Endothelial cell of umbilical vein (primary cell): Measurements from ENCODE around the gene VPS37D. TPM values are rescaled to one million over a fixed set of nuclear protein-coding genes. Genes with fewer than 3 reads are reported as not detected.

Experiments used
- BruUV-seq: library from RNA; stranded (reverse); fragments of 400-500 nt; replicated peaks from 2 replicates; lab custom pipeline; 2021; lab: Mats Ljungman, UMichigan
- CTCF ChIA-PET: fragments of 300-600, 350-600 bp; sonication (Branson Sonifier 250); formaldehyde crosslinking; loops from one replicate; lab custom pipeline; 2021; ENCODE audit warnings: antibody characterized with exemption, inconsistent platforms; lab: Charles Lee
- POLR2A ChIA-PET: fragments of 300-600, 350-600 bp; sonication (Branson Sonifier 250); formaldehyde crosslinking; loops from one replicate; lab custom pipeline; 2021; ENCODE audit warnings: antibody characterized with exemption, inconsistent platforms; lab: Charles Lee
- DNase-seq: peaks from one replicate; pipeline ENCODE4 v3.0.0-alpha.2; 2011; ENCODE audit warnings: low read depth, low spot score
- FAIRE-seq: peaks from 2 replicates; lab custom pipeline; 2011; peaks lifted over from hg19 to GRCh38; lab: Jason Lieb, UNC
- H2AFZ ChIP-seq: 2 replicates; pipeline ENCODE4 v1.6.0; 2012; ENCODE audit warnings: low read depth, low read length, control low read depth, inconsistent platforms
- H3K27ac ChIP-seq: 2 replicates; pipeline ENCODE4 v1.5.1; 2011; ENCODE audit warnings: low read depth, mild to moderate bottlenecking, control low read depth, low read length, moderate library complexity; ENCODE audit not compliant: insufficient read depth
- H3K27me3 ChIP-seq, 2 experiments: 2 replicates each; pipeline versions ENCODE4 v1.6.0 to v1.6.1; 2011; ENCODE audit warnings: low read length in 2 of 2, mixed read lengths in 1 of 2; ENCODE audit not compliant: control insufficient read depth in 2 of 2, insufficient read depth in 2 of 2
- H3K36me3 ChIP-seq, 2 experiments: 2 replicates in 1 of 2; 3 replicates in 1 of 2; pipeline ENCODE4 v1.5.1; 2011; ENCODE audit warnings: low read length in 2 of 2, mild to moderate bottlenecking in 1 of 2, moderate library complexity in 1 of 2; ENCODE audit not compliant: control insufficient read depth in 2 of 2, insufficient read depth in 2 of 2; ENCODE audit errors: extremely low read depth in 1 of 2
- H3K4me1 ChIP-seq: 3 replicates; pipeline ENCODE4 v1.5.1; 2011; ENCODE audit warnings: mild to moderate bottlenecking, low read length; ENCODE audit not compliant: control insufficient read depth, insufficient read depth; ENCODE audit errors: extremely low read depth
- H3K4me2 ChIP-seq: 2 replicates; pipeline ENCODE4 v1.6.1; 2011; ENCODE audit warnings: low read length, control low read depth, mixed read lengths; ENCODE audit not compliant: insufficient read depth
- H3K4me3 ChIP-seq, 3 experiments: fragments of 200-600 bp in 1 of 3; sonication (generic), shearing (Covaris generic) in 1 of 3; replicated peaks in 1 of 3; 2 replicates each; pipeline ENCODE4 v1.5.1; 2011 to 2016; ENCODE audit warnings: control low read depth in 3 of 3, low read length in 3 of 3, mild to moderate bottlenecking in 2 of 3, inconsistent platforms in 1 of 3, low read depth in 1 of 3, moderate library complexity in 1 of 3; ENCODE audit not compliant: insufficient read depth in 1 of 3
- H3K79me2 ChIP-seq: 2 replicates; pipeline ENCODE4 v1.6.0; 2012; ENCODE audit warnings: low read length, inconsistent platforms; ENCODE audit not compliant: control insufficient read depth, insufficient read depth
- H3K9ac ChIP-seq: replicated peaks from 2 replicates; pipeline ENCODE3; 2011; ENCODE audit warnings: low read length, control low read depth; ENCODE audit not compliant: insufficient read depth; ENCODE audit errors: extremely low read depth
- H3K9me1 ChIP-seq: replicated peaks from 3 replicates; pipeline ENCODE4 v1.6.0; 2011; ENCODE audit warnings: mild to moderate bottlenecking, low read length; ENCODE audit not compliant: control insufficient read depth, insufficient read depth; ENCODE audit errors: extremely low read depth
- H3K9me3 ChIP-seq: replicated peaks from 2 replicates; pipeline ENCODE4 v1.5.1; 2012; ENCODE audit warnings: low read length, inconsistent platforms; ENCODE audit not compliant: control insufficient read depth, insufficient read depth
- H4K20me1 ChIP-seq: replicated peaks from 2 replicates; pipeline ENCODE3; 2011; ENCODE audit warnings: mild to moderate bottlenecking, low read length; ENCODE audit not compliant: control insufficient read depth, insufficient read depth; ENCODE audit errors: extremely low read depth
- EZH2 ChIP-seq: IDR thresholded peaks from 2 replicates; pipeline ENCODE4 v1.6.1; 2012; ENCODE audit warnings: borderline replicate concordance, low read depth, mild to moderate bottlenecking, moderate library complexity, low read length, inconsistent platforms; ENCODE audit not compliant: severe bottlenecking
- FOS ChIP-seq: IDR thresholded peaks from 2 replicates; pipeline ENCODE4 v1.6.1; 2011; ENCODE audit warnings: mild to moderate bottlenecking, low read length, moderate library complexity, borderline replicate concordance; ENCODE audit not compliant: insufficient read depth
- GATA2 ChIP-seq: IDR thresholded peaks from 2 replicates; pipeline ENCODE4 v1.7.0; 2011; ENCODE audit warnings: low read depth, mild to moderate bottlenecking, moderate library complexity, mixed read lengths, low read length; ENCODE audit not compliant: insufficient read length, insufficient read depth
- JUN ChIP-seq: IDR thresholded peaks from 2 replicates; pipeline ENCODE4 v1.6.1; 2011; ENCODE audit warnings: borderline replicate concordance, low read depth; ENCODE audit not compliant: insufficient read length, insufficient read depth
- MYC ChIP-seq: IDR thresholded peaks from one replicate; pipeline ENCODE4 v1.6.1; 2011; ENCODE audit warnings: mild to moderate bottlenecking, low read depth, low read length
- POLR2A ChIP-seq: IDR thresholded peaks from 2 replicates; pipeline ENCODE4 v1.6.1; 2012; ENCODE audit warnings: low read depth, mild to moderate bottlenecking, control low read depth, low read length
- POLR2AphosphoS5 ChIP-seq: IDR thresholded peaks from 2 replicates; pipeline ENCODE4 v1.6.1; 2012; ENCODE audit warnings: low read depth, mild to moderate bottlenecking, control low read depth, low read length, moderate library complexity; ENCODE audit not compliant: insufficient read depth
- dilution Hi-C: fragments of 300-500 bp; cut with MboI; formaldehyde crosslinking; loops from one replicate; pipeline ENCODE4 v1.15.0; 2019; ENCODE audit warnings: low sequenced_read_pairs; ENCODE audit not compliant: extremely low pct_ligation_motif_present
- intact Hi-C: fragments of 100-400 bp; cut with micrococcal nuclease; formaldehyde crosslinking; loops from one replicate; pipeline ENCODE4 v1.10.0; 2022
- polyA plus RNA-seq, 4 experiments: library from polyadenylated mRNA; depleted of rRNA in 3 of 4; stranded (reverse) in 3 of 4; unstranded in 1 of 4; fragments of >200 nt; gene quantifications; 2 replicates each; pipeline versions ENCODE4 v1.2.1 to v1.2.3, GENCODE V29; 2011 to 2012; ENCODE audit warnings: missing spikeins in 1 of 4
- total RNA-seq: library from RNA; stranded (reverse); gene quantifications from 2 replicates; pipeline ENCODE4 v1.2.3, GENCODE V29; 2021
- TF ChIP-seq, protein P1 (sequence below): IDR thresholded peaks from 2 replicates; pipeline ENCODE4 v1.6.1; 2011; ENCODE audit not compliant: insufficient read depth, insufficient read length
- TF ChIP-seq, protein P2 (sequence below), 2 donors: IDR thresholded peaks; 1 replicate in 1 of 2; 2 replicates in 1 of 2; pipeline ENCODE4 v1.5.1; 2011; ENCODE audit warnings: low read length in 2 of 2, mild to moderate bottlenecking in 2 of 2, moderate library complexity in 2 of 2, control low read depth in 1 of 2, inconsistent platforms in 1 of 2, low read depth in 1 of 2; ENCODE audit not compliant: insufficient read depth in 1 of 2; ENCODE audit errors: extremely low read depth in 1 of 2

The VPS37D gene
- total and polyA plus RNA-seq, 2 donors (not counting 3 experiments of a cell fraction or from before 2014, with no cell fraction given): 2.0 to 2.1 TPM

DNA sequence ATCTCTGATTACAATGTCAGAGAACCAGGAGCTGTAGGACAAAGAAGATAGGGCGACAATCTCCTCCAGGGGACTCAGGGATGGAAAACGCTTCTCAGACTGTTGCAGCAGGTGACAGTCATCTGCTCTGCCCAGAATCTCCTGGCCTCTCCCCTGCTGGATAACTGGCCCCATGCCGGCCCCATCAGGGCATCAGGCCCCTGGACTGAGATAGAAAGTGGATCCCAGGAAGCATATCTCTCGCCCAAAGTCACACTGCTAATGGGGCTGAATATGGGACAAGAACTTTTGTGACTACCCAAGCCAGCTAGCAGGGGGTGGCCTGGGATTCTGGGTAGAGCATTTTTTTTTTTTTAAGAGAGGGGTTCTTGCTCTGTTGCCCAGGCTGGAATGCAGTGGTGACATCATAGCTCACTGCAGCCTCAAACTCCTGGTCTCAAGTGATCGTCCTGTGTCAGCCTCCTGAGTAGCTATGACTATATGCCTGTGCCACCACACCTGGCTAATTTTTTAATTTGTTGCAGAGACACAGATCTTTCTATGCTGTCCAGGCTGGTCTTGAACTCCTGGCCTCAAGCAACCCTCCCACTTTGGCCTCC, 22.8 kb upstream of the VPS37D start:
- dilution Hi-C loops: no loop called here
- no peak overlapping the region for H3K27ac ChIP-seq
- H3K4me2 ChIP-seq: no peak overlapping the region
- CTCF ChIA-PET: interaction anchor here (1.2 to 2.4 kb wide), 3 partner anchors 15 to 81 kb away, joined by 4 to 11 read pairs (median 5); no protein-coding TSS in a partner anchor
- no peaks in the 10 kb centered on the region for H3K9me1 ChIP-seq
- no peaks in the 10 kb centered on the region for H3K36me3 ChIP-seq
- peaks cover 2% of the 10 kb centered on the region for H3K9me3 ChIP-seq
- POLR2A ChIA-PET: no interaction called here
- DNase-seq: no peak
- intact Hi-C loops: no loop called here
- no peak overlapping the region for H2AFZ ChIP-seq
- H3K79me2 ChIP-seq: no peaks in the 10 kb centered on the region
- H3K4me3 ChIP-seq: no peak overlapping the region
- BruUV-seq: no TSS peak
- FAIRE-seq: no peak
- H3K27me3 ChIP-seq: peaks cover 36 to 43% of the 10 kb centered on the region in 2 experiments
- no peak overlapping the region for H3K9ac ChIP-seq
- H3K4me1 ChIP-seq: peaks cover 4% of the 10 kb centered on the region
- TF ChIP-seq POLR2A (no peak), FOS (no peak), EZH2 (no peak), GATA2 (no peak), JUN (no peak), MYC (no peak), POLR2AphosphoS5 (no peak)
- TF ChIP-seq, protein P1, sequence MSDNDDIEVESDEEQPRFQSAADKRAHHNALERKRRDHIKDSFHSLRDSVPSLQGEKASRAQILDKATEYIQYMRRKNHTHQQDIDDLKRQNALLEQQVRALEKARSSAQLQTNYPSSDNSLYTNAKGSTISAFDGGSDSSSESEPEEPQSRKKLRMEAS: no peak
- TF ChIP-seq, protein P2, sequence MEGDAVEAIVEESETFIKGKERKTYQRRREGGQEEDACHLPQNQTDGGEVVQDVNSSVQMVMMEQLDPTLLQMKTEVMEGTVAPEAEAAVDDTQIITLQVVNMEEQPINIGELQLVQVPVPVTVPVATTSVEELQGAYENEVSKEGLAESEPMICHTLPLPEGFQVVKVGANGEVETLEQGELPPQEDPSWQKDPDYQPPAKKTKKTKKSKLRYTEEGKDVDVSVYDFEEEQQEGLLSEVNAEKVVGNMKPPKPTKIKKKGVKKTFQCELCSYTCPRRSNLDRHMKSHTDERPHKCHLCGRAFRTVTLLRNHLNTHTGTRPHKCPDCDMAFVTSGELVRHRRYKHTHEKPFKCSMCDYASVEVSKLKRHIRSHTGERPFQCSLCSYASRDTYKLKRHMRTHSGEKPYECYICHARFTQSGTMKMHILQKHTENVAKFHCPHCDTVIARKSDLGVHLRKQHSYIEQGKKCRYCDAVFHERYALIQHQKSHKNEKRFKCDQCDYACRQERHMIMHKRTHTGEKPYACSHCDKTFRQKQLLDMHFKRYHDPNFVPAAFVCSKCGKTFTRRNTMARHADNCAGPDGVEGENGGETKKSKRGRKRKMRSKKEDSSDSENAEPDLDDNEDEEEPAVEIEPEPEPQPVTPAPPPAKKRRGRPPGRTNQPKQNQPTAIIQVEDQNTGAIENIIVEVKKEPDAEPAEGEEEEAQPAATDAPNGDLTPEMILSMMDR (IDR thresholded peaks at IDR 0.05; ENCODE audit: extremely low read depth in 1 of 2, insufficient read depth in 1 of 2, low read depth in 1 of 2, low read length in 2 of 2): no peak
- no peaks in the 10 kb centered on the region for H4K20me1 ChIP-seq
